HG02840 (cell line): ENCODE data around the gene POLRMT.
"Not testable (repeated sequence)": the region's sequence is repeated elsewhere in the genome, so short reads cannot be mapped to it uniquely, and the experiment has no call there.

Experiments
- ATAC-seq: cut with Tn5 transposase; IDR thresholded peaks from one replicate; pipeline ENCODE4 v1.9.1; 2021; ENCODE audit warnings: mild to moderate bottlenecking, moderate library complexity, moderate number of reproducible peaks; ENCODE audit not compliant: unreplicated experiment, low FRiP score

The POLRMT gene

DNA sequence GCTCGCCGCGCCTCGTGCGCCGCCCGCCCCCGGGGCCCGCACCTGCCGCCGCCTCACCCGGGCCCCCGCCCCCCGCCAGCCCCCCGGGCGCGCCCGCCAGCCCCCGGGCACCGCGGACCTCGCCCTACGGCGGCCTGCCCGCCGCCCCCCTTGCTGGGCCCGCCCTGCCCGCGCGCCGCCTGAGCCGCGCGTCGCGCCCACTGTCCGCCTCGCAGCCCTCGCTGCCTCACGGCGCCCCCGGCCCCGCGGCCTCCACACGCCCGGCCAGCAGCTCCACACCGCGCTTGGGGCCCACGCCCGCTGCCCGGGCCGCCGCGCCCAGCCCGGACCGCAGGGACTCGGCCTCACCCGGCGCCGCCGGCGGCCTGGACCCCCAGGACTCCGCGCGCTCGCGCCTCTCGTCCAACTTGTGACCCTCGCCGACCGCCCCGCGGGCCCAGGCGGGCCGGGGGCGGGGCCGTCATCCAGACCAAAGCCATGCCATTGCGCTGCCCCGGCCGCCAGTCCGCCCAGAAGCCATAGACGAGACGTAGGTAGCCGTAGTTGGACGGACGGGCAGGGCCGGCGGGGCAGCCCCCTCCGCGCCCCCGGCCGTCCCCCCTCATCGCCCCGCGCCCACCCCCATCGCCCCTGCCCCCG lies 17.2 kb downstream of the POLRMT start:
- no peak for ATAC-seq

DNA sequence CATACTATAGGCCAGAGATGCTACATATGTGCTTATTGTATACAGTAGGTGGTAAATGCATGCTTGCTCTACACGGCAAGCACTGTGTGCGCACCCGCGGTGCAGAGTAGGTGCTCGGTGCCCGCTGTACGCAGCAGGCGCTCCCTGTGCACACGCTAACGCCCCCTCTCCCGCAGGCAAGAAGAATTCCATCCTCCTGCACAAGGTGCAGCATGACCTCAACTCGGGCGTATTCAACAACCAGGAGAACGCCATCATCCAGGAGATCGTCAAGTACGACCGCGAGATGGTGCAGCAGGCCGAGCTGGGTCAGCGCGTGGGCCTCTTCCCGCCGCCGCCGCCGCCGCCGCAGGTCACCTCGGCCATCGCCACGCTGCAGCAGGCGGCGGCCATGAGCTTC lies 17.7 kb downstream of the POLRMT start:
- no peak for ATAC-seq

DNA sequence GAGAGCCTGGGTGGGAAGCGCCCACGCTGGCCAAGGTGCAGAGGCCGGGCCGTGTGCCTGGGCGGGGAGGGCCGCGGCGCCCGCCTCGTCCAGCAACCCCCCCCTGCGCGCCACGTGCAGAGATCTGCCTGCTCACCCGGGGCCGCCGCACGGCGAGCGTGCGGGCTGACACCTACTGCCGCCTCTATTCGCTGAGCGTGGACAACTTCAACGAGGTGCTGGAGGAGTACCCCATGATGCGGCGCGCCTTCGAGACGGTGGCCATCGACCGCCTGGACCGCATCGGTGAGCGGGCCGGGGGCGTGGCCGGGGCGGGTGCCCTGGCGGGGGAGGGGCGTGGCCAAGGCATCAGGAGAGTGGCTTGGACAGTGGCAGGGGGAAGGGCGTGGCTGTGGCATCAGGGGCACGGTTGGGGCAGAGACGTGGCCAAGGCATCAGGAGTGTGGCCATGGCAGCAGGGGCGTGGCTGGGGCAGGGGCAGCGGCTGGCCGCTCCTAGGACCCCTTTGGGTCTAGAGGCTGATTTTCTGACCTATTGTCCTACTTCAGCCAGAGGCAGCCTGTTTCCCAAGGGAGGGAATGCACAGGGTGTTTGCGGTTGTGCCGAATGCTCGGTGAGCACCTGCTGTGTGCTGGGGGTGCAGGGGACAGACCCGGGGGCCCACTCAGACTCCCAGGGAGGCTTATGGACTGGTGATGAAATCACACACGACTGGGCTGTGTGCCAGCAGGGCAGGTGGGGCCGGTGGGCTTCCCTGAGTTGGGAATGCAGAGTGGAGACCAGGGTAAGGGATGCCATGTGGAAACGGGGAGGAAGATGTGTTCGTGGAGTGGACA lies 19.4 kb downstream of the POLRMT start:
- ATAC-seq = no peak

DNA sequence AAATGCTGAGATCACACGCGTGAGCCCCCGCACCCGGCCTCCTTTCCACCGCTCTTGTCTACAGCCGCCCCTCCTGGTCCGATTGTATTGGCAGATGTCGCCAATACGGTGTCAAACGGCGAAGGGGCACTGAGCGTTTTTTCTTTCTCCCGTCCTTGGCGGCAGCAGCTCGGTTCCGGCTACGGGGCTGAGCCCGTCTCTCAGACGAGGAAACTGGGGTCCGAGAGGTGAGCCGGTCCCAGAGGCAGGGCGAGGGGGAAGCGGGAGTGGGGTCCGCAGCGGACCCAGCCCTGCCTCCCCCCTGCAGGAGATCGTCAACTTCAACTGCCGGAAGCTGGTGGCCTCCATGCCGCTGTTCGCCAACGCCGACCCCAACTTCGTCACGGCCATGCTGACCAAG lies 20.4 kb downstream of the POLRMT start:
- ATAC-seq = no peak

DNA sequence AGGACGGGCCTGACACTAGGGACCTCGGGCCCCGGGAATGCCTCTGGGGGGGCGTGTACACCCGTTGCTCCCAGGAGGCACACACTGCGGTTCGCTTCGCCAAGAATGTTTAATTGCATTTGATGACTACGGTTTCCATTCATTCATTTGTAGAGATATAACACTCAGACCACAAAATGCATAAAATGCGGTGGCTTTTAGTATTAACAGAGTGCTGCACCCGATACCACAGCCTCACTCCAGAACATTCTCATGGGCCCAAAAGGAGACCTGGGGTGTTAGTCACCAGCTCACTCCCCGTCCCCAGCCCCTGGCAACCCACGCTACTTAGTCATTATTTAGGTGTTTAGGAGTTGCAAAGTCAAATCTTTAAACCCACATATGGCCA lies 21.9 kb downstream of the POLRMT start:
- ATAC-seq = no peak

DNA sequence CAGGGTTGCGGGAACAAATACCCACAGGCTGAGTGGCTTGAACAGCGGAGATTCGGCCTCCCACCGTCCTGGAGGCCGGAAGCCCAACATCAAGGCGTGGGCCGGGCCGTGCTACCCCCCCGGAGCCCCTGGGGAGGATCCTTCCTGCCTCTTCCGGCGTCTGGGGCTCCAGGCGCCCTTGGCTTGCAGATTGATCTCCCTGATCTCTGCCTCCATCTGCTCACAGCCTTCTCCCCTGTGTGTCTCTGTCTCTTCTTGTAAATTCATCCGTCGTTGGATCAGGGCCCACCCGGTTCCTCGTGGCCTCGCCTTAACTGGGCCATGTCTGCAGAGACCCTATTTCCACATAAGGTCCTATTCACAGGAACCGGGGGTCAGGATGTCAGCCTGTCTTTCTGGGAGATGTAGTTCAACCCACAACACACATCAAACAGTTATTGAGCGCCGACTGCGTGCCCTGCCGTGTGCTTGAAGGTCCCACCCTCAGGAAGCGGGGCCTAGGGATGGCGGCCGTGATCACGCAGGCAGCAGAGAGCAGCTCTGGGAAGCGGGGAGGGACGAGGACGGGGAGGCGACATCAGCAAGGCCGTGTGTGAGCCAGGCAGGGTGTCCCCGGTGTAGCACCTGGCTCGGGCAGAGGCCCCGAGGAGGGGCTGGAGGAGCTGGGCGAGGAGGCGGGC lies 22.4 kb downstream of the POLRMT start:
- ATAC-seq = no peak

DNA sequence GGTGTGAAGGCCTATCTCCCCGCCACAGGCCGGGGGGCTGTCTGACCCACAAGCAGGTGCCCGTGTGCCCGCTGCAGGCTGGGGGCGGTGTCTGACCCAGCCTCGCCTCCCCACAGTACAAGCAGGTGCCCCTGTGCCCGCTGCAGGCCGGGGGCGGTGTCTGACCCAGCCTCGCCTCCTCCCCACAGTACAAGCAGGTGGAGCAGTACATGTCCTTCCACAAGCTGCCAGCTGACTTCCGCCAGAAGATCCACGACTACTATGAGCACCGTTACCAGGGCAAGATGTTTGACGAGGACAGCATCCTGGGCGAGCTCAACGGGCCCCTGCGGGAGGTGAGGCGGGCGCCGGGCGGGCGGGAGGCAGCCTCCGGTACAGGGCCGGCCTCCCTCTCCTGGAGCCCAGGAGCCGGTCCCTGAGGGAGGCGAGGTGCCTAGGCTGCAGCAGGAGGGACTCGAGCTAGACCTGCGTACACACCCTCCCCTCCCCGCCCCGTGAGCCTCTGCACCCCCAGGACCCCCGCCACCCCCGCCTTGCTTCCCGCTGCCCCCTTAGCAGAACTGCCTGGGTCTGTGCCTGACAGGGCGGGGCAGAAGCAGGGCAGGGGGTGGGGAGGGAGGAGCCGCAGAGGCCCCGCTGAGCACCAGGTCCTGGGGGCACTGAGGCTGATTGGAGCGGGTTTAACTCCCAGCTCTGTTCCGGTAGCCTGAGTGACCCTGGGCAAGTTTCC lies 23.1 kb downstream of the POLRMT start:
- no peak for ATAC-seq

DNA sequence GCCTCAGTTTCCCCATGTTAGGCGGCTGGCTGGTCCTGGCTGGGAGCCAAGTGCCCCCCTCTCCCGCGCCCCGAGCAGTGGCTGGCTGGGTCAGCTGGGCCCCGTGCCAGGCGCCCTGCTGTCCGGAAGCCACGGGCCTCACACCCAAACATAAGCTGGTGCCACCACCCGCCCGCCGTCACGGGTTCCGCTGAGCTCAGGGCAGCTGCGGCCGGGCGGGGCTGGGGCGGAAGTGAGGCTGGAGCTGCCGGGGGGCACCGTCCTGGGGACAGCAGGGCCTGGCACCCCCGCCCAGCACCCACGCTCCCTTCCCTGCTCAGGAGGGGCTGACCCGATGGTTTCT lies 24.4 kb downstream of the POLRMT start:
- ATAC-seq = no peak

DNA sequence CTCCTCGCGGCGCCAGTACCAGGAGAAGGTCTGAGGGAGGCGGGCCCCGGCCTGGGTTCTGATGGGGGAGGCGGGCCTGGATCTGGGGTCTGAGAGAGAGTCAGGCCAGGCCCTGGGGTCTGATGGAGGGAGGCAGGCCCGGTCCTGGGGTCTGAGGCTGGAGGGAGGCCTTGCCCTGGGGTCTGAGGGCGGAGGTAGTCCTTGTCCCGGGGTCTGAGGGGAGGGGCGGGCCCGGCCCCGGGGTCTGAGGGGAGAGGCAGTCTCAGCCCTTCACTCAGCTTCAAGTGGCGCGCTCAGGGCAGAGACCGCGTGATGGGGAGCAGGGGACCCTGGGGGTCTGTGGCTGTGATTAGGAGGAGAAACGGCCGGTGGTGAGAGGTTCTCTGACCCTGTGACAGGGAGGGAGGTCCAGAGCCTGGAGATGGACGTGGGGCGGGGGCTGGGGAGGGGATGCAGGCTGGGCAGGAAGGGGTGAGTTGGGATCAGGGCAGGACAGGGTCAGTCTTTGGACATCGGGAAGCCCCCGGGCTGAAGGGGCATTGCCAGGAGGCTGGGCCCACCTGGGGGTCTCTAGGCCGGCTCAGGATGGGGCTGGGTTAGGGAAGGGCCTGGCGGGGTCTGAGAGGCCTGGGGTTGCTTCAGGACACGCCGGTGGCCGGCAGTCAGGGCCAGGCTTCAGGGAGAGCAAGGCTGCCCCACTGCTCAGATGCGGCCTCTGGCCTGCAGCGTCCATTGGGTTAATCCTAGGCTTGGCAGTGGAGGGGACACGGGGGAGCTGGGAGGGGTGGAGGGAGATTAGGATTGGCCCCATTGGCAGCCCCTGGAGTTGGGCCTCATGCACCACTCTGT lies 25.0 kb downstream of the POLRMT start:
- no peak for ATAC-seq

DNA sequence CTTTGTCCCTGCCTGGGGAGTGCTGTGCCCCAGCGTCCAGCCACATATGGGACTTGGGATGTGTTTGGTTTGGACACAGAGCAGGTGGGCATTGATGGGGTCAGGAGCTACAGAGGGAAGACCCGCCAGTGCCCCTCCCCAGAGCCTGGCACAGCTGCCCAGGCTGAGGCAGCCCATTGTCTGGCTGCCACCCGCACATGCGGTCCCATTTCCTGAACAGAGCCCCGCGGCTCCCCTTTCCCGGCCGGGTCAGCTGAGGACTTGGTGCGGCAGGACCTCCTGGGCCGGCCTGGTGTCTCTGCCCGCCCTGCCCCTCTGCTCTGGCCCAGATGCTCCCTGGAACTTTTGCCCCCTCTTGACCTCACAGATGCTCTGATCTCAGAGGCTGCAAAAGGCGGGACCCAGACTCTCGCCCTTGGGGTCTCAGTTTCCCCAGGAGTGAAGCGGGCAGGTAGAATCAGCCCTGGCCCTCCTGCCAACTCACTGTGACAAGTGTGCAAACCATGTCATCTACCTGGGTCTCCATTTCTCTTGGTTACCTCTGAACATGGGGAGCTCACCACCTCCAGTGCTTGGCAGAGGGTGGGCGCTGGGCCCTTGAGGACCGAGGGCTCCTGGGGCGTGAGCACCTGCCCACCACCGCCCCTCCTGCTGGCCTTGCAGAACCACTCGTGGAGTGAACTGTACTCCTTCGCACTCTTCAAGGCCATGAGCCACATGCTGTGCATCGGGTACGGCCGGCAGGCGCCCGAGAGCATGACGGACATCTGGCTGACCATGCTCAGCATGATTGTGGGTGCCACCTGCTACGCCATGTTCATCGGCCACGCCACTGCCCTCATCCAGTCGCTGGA lies 25.8 kb downstream of the POLRMT start:
- no peak for ATAC-seq

DNA sequence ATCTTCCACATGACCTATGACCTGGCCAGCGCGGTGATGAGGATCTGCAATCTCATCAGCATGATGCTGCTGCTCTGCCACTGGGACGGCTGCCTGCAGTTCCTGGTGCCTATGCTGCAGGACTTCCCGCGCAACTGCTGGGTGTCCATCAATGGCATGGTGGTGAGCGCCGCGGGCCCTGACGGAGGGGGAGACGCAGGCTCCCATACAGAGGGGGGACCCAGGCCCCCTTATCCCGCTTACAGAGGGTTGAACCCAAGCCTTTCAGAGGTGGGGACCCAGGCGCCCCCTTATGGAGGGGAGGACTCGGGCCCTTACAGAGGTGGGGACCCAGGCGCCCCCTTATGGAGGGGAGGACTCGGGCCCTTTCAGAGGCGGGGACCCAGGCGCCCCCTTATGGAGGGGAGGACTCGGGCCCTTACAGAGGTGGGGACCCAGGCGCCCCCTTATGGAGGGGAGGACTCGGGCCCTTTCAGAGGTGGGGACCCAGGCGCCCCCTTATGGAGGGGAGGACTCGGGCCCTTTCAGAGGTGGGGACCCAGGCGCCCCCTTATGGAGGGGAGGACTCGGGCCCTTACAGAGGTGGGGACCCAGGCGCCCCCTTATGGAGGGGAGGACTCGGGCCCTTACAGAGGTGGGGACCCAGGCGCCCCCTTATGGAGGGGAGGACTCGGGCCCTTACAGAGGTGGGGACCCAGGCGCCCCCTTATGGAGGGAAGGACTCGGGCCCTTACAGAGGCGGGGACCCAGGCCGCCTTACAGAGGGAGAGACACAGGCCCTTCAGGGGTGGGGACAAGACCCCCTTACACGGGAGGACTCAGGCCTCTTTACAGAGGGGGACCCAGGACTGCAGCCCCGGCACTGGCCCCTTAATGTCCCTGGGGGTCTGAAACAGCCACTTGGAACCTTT lies 28.0 kb downstream of the POLRMT start:
- not testable (repeated sequence) for ATAC-seq

DNA sequence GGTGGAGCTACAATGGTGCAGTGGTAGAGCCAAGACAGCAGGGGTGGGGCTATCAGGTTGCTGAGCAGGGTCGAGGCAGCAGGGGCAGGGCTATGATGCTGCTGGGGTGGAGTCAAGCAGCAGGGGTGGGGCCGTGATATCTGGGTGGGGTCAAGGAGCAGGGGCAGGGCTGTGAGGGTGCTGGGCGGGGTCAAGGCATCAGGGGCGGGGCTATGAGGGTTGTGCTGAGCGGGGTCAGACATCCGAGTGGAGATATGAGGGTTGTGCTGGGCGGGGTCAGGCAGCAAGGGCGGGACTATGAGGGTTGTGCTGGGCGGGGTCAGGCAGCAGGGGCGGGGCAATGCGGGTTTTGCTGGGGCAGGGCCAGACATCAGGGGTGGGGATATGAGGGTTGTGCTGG lies 29.0 kb downstream of the POLRMT start:
- ATAC-seq = no peak

DNA sequence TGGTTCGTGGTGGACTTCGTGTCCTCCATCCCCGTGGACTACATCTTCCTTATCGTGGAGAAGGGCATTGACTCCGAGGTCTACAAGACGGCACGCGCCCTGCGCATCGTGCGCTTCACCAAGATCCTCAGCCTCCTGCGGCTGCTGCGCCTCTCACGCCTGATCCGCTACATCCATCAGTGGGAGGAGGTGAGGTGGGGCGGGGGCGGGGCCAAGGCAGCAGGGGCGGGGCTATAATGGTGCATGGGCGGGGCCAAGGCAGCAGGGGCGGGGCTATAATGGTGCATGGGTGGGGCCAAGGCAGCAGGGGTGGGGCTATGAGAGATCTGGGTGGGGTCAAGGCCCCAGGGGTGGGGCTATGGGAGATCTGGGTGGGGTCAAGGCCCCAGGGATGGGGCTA lies 29.6 kb downstream of the POLRMT start:
- ATAC-seq = not testable (repeated sequence)

DNA sequence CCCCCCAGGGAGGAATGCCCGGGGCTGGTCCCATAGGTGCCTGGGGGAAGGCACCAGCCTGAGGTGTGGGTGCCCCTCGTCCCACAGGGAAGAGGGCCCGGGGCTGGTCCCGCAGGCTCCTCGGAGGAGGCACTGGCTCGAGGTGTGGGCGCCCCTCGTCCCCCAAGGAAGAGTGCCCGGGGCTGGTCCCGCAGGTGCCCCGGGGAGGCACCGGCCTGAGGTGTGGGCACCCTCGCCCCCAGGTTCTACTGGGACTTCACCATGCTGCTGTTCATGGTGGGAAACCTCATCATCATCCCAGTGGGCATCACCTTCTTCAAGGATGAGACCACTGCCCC lies 30.1 kb downstream of the POLRMT start:
- not testable (repeated sequence) for ATAC-seq

DNA sequence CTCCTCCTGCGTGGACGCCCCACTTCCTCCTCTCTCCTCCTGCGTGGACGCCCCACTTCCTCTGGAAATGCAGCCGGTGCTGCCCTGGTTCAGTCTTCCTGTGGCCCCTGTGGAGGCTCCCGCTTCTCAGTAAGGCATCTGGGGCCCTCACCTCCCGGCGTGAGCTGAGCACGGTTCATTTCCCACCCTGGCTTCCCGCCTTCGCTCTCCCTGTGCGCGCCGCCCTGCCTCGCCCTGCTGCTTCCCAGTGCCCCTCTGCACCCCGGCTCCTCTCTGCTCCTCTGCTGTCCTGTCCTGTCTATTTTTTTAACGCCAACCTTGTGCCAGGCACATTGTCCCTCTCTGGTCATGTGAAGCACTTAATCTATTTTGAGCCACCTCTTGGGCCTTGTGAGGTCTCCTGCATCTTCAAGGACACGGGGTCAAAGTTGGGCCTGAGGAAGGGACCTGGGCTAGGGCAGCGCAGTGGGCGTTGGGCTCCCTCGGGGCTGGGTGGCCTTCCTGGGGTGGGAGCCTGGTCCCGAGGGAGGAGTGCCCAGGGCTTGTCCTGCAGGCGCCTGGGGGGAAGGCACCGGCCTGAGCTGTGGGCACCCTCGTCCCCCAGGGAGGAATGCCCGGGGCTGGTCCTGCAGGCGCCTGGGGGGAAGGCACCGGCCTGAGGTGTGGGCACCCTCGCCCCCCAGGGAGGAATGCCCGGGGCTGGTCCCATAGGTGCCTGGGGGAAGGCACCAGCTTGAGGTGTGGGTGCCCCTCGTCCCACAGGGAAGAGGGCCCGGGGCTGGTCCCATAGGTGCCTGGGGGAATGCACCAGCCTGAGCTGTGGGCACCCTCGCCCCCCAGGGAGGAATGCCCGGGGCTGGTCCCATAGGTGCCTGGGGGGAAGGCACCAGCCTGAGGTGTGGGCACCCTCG lies 30.7 kb downstream of the POLRMT start:
- no peak for ATAC-seq

DNA sequence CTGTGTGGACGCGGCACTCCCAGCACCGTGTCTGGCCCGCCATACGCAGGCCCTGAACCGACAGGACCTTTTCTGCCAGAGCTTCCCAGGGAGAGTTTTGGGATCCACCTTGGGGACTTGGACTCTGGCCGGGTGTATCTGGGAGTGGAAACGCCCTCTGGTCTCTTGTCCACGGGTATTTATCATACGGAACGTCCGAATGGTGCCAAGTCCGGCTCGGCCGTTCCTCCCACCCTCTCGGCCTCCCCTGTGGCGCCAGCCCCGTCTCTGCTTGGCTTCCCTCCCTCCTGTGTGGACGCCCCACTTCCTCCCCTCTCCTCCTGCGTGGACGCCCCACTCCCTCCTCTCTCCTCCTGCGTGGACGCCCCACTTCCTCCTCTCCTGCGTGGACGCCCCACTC lies 31.5 kb downstream of the POLRMT start:
- no peak for ATAC-seq

DNA sequence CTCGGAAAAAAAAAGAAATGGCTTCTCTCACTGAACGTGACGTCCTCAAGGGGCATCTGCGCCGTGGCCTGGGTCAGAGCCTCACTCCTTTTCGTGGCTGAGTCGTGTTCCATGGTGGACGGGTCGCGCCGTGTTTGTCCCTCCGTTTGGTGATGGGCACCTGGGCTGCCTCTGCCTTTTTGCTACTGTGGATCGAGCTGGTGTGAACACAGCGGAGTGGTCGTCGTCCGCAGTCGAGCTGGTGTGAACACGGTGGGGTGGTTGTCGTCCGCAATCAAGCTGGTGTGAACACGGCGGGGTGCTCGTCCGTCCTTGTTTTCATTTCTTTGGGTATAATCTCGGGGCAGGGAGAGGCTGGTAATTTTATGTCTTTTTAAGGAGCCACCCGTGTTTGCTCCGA lies 32.0 kb downstream of the POLRMT start:
- ATAC-seq = no peak
